ENCODE measurements around the gene FUT7. TPM values are rescaled to one million over a fixed set of nuclear protein-coding genes. Genes with fewer than 3 reads are reported as not detected.

Gene FUT7
- total RNA-seq, 1 experiment from 2014 or later: not detected

DNA sequence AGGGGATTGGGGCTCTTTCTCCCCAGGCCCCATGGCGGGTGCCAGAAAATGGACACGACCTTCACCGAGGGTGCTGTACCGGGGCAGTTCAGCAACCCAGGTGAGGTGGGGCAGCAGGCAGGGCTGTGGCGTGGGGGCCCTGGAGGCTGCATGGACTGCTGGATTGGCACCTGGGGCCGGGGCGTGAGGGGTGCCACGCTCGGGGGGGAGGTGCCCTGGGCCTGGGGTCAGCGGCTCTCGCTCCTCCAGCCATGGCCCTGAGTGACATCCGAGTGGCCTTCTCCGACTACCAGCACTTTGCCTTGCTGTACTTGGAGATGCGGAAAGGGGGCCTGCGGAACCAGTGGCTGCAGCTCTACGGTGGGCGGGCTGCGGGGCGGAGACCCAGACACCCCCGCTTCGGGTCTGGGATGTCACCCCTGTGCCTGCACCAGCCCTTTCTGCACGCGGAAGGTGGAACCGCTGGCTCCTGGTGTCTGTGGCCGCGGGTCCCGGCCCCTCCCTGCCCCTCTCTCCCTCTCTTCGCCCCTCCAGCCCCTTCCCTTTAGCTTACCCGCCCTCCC lies 47.3 kb downstream of the FUT7 start:
- no peak for DNase-seq (ENCODE audit: low spot score)
- Histone ChIP-seq H3K27ac (ENCODE audit: low read depth, low read length, poor library complexity, severe bottlenecking) (no peak overlapping the region), H3K9me3 (ENCODE audit: low read depth, low read length, poor library complexity, severe bottlenecking) (no peaks in the 10 kb centered on the region), H3K4me1 (ENCODE audit: insufficient read depth, low read length, poor library complexity, severe bottlenecking) (no peaks in the 10 kb centered on the region), H3K4me3 (ENCODE audit: low read depth, low read length, poor library complexity, severe bottlenecking) (no peak overlapping the region), H3K27me3 (replicated peaks; ENCODE audit: insufficient read depth, low read depth, low read length, poor library complexity) (no peaks in the 10 kb centered on the region), H3K36me3 (ENCODE audit: insufficient read depth, low read length, poor library complexity, severe bottlenecking) (no peaks in the 10 kb centered on the region)
- intact Hi-C loops (cut with micrococcal nuclease; ENCODE audit: unreplicated experiment): no loop called here
- POLR2A ChIA-PET (ENCODE audit: low non-redundant PET): no interaction called here
- BruUV-seq (replicated peaks): no TSS peak
- CTCF ChIA-PET: no interaction called here
- TF ChIP-seq, protein P1, sequence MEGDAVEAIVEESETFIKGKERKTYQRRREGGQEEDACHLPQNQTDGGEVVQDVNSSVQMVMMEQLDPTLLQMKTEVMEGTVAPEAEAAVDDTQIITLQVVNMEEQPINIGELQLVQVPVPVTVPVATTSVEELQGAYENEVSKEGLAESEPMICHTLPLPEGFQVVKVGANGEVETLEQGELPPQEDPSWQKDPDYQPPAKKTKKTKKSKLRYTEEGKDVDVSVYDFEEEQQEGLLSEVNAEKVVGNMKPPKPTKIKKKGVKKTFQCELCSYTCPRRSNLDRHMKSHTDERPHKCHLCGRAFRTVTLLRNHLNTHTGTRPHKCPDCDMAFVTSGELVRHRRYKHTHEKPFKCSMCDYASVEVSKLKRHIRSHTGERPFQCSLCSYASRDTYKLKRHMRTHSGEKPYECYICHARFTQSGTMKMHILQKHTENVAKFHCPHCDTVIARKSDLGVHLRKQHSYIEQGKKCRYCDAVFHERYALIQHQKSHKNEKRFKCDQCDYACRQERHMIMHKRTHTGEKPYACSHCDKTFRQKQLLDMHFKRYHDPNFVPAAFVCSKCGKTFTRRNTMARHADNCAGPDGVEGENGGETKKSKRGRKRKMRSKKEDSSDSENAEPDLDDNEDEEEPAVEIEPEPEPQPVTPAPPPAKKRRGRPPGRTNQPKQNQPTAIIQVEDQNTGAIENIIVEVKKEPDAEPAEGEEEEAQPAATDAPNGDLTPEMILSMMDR (conservative IDR thresholded peaks at IDR 0.05; ENCODE audit: low read depth, low read length): no peak
- TF ChIP-seq EZH2 (IDR thresholded peaks at IDR 0.05; ENCODE audit: borderline replicate concordance, low read depth, low read length, poor library complexity, severe bottlenecking): no peak

DNA sequence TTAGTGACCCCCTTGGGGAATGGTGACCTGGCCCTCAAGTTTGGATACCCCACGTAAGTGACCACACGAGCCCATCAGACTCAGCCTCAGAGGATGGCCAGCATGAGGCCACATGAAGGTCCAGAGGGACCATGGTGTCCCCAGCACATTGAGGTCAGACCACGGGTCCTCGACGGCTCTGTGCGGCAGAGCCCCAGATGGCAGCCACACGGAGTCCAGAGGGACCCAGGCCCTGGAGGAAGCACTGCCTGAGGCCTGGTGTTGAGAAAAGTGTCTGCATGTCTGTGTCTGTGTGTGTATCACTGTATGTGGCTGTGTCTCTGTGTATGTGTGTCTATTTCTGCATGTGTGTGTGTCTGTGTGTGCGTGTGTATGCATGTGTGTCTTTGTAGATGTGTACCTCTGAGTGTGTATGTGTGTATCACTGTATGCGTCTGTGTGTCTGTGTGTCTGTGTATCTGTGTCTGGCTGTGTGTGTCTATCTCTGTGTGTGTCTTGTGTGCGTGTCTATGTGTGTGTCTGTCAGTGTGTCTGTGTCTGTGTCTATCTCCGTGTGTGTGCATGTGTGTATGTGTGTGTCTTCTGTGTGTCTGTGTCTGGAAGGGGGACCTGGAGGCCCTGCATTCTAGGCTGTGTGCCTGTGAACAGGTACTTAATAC lies 48.1 kb downstream of the FUT7 start:
- DNase-seq (ENCODE audit: low spot score): no peak
- H3K27ac ChIP-seq (ENCODE audit: low read depth, low read length, poor library complexity, severe bottlenecking): no peak overlapping the region
- no peak overlapping the region for H3K4me3 ChIP-seq (ENCODE audit: low read depth, low read length, poor library complexity, severe bottlenecking)
- H3K36me3 ChIP-seq (ENCODE audit: insufficient read depth, low read length, poor library complexity, severe bottlenecking): no peaks in the 10 kb centered on the region
- no peaks in the 10 kb centered on the region for H3K9me3 ChIP-seq (ENCODE audit: low read depth, low read length, poor library complexity, severe bottlenecking)
- TF ChIP-seq EZH2 (IDR thresholded peaks at IDR 0.05; ENCODE audit: borderline replicate concordance, low read depth, low read length, poor library complexity, severe bottlenecking): no peak
- TF ChIP-seq, protein P1 (conservative IDR thresholded peaks at IDR 0.05; ENCODE audit: low read depth, low read length): no peak
- POLR2A ChIA-PET (ENCODE audit: low non-redundant PET): no interaction called here
- intact Hi-C loops (cut with micrococcal nuclease; ENCODE audit: unreplicated experiment): no loop called here
- no peaks in the 10 kb centered on the region for H3K4me1 ChIP-seq (ENCODE audit: insufficient read depth, low read length, poor library complexity, severe bottlenecking)
- no TSS peak for BruUV-seq (replicated peaks)
- CTCF ChIA-PET: no interaction called here
- H3K27me3 ChIP-seq (replicated peaks; ENCODE audit: insufficient read depth, low read depth, low read length, poor library complexity): no peaks in the 10 kb centered on the region

DNA sequence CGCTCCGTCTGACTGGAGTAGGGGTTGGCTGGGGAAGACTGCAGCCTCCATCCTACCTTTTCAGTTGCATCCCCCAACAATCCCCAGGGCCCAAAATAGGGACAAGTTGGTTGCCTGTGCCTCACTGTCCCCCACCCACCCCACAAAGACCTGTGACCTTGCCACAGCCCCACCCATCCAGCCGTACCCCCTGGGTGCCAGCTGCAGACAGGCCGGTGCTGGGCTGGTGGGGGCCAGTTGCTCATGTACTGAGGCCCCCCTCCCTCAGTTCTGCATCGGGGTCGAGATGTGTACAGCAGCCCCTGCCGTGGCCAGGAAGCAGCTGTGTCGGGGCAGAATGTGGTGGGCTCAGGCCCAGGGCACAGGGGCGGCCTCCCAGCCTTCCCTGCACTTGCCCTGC lies 48.7 kb downstream of the FUT7 start:
- no TSS peak for BruUV-seq (replicated peaks)
- DNase-seq (ENCODE audit: low spot score): no peak
- TF ChIP-seq, protein P1 (conservative IDR thresholded peaks at IDR 0.05; ENCODE audit: low read depth, low read length): no peak
- TF ChIP-seq EZH2 (IDR thresholded peaks at IDR 0.05; ENCODE audit: borderline replicate concordance, low read depth, low read length, poor library complexity, severe bottlenecking): no peak
- no peak overlapping the region for H3K4me3 ChIP-seq (ENCODE audit: low read depth, low read length, poor library complexity, severe bottlenecking)
- no peaks in the 10 kb centered on the region for H3K9me3 ChIP-seq (ENCODE audit: low read depth, low read length, poor library complexity, severe bottlenecking)
- H3K27ac ChIP-seq (ENCODE audit: low read depth, low read length, poor library complexity, severe bottlenecking): no peak overlapping the region
- H3K36me3 ChIP-seq (ENCODE audit: insufficient read depth, low read length, poor library complexity, severe bottlenecking): no peaks in the 10 kb centered on the region
- CTCF ChIA-PET: no interaction called here
- POLR2A ChIA-PET (ENCODE audit: low non-redundant PET): no interaction called here
- no peaks in the 10 kb centered on the region for H3K4me1 ChIP-seq (ENCODE audit: insufficient read depth, low read length, poor library complexity, severe bottlenecking)
- intact Hi-C loops (cut with micrococcal nuclease; ENCODE audit: unreplicated experiment): no loop called here
- H3K27me3 ChIP-seq (replicated peaks; ENCODE audit: insufficient read depth, low read depth, low read length, poor library complexity): no peaks in the 10 kb centered on the region
